Heart left ventricle (tissue), 16 donors: ENCODE measurements around the gene KCNN3. TPM values are rescaled to one million over a fixed set of nuclear protein-coding genes. Genes with fewer than 3 reads are reported as not detected.
A peak's percentile ranks its signal among the peaks of the same experiment; 100 is the strongest.

Source experiments
- ATAC-seq, 4 donors: fragments of 200-7000 bp; cut with Tn5 transposase; one replicate each; pipeline ENCODE4 v1.9.1; 2020 to 2022; ENCODE audit warnings: moderate library complexity in 4 of 4, mild to moderate bottlenecking in 3 of 4, moderate number of reproducible peaks in 1 of 4
- DNase-seq, 5 donors: peaks; one replicate each; pipeline ENCODE4 v3.0.0-alpha.2; 2020
- H3K27ac ChIP-seq, 12 donors: fragments of 200-600 bp; sonication (generic) in 4 of 12; one replicate each; pipeline versions ENCODE4 v1.5.0 to v1.8.0; 2016 to 2022; ENCODE audit warnings: mild to moderate bottlenecking in 2 of 12
- H3K27me3 ChIP-seq, 9 donors: fragments of 200-600 bp; sonication (generic) in 2 of 9; one replicate each; pipeline versions ENCODE4 v1.5.1 to v1.8.0; 2016 to 2022; ENCODE audit warnings: mild to moderate bottlenecking in 3 of 9
- H3K36me3 ChIP-seq, 9 donors: fragments of 200-600 bp; sonication (generic) in 2 of 9; one replicate each; pipeline versions ENCODE4 v1.5.0 to v1.8.0; 2018 to 2022; ENCODE audit warnings: mild to moderate bottlenecking in 2 of 9
- H3K4me1 ChIP-seq, 12 donors: fragments of 200-600 bp; sonication (generic) in 4 of 12; one replicate each; pipeline versions ENCODE4 v1.5.0 to v1.8.0; 2016 to 2022; ENCODE audit warnings: mild to moderate bottlenecking in 3 of 12
- H3K4me3 ChIP-seq, 12 donors: fragments of 200-600 bp; sonication (generic) in 4 of 12; one replicate each; pipeline versions ENCODE4 v1.5.0 to v1.8.0; 2017 to 2022; ENCODE audit warnings: mild to moderate bottlenecking in 9 of 12, moderate library complexity in 4 of 12
- H3K9me3 ChIP-seq, 12 donors: fragments of 200-600 bp; sonication (generic) in 4 of 12; one replicate each; pipeline versions ENCODE4 v1.5.0 to v1.8.0; 2016 to 2022; ENCODE audit warnings: mild to moderate bottlenecking in 1 of 12
- CTCF ChIP-seq, 12 donors: fragments of 200-600 bp; sonication (generic) in 4 of 12; IDR thresholded peaks; one replicate each; pipeline versions ENCODE4 v1.5.0 to v1.8.0; 2018 to 2022; ENCODE audit warnings: antibody characterized with exemption in 12 of 12, mild to moderate bottlenecking in 5 of 12
- POLR2A ChIP-seq, 2 donors: fragments of 450-650 bp; IDR thresholded peaks; one replicate each; pipeline ENCODE4 v1.6.1; 2017; ENCODE audit warnings: antibody characterized with exemption in 2 of 2, mild to moderate bottlenecking in 2 of 2, moderate library complexity in 2 of 2
- WGBS, 4 donors: extraction: QIAGEN DNeasy Blood & Tissue Kit in 2 of 4; methylation state at CpG; one replicate each; pipeline versions ENCODE4 v1.1.5 to v1.1.7; 2013 to 2018; 5-methylcytosine and 5-hydroxymethylcytosine counted together
- intact Hi-C, 10 donors: fragments of 100-400 bp; cut with DNase I; formaldehyde crosslinking; loops; one replicate each; pipeline versions ENCODE4 v1.11.1 to v1.14.2; 2022
- polyA plus RNA-seq, 2 donors: library from polyadenylated mRNA; stranded (reverse); fragments of 200-250 nt; gene quantifications; one replicate each; pipeline ENCODE4 v1.2.3, GENCODE V29; 2013
- total RNA-seq, 9 donors: library from RNA; depleted of rRNA in 2 of 9; stranded (reverse); fragments of >200 nt in 2 of 9; fragmentation: NEBNext Ultra II Directional in 3 of 9; extraction: Animal tissue kit (Norgen Biotek cat#: 25700) in 3 of 9; gene quantifications; one replicate each; pipeline versions ENCODE4 v1.1.0 to v1.2.4, GENCODE V29; 2016 to 2023
- donor health status: ischemic (EF 13 %, LVEDD 7.1; RV severe dilation, severe dysfunction).
- donor health status: healthy with polysubstance abuse.
- donor health status: DM: no; HTN: yes; CAD: no.
- donor health status: DM: no; HTN: no; CAD: no.
- donor health status: ischemic (EF 25% LVEDD 6.9; RV normal size, moderate dysfunction).
- donor health status: ischemic (EF 25% LVEDD 5.7; RV mildly dilated, moderate dysfunction).
- donor health status: healthy.
- donor health status: DM: yes; HTN: yes; CAD: no.
- donor health status: ischemic (EF 35%, LVEDD 5.7; RV mildly dilated, moderate dysfunction).
- donor health status: nonischemic (EF 11% LVEDD 7.7; RV severe dilation, severe dysfunction).
- donor health status: DM: yes; HTN: yes; CAD: no.
- donor health status: PGD.
- donor health status: ischemic (EF 29% LVEDD 5.4; RV normal size, mild dysfunction).
- donor health status: nonischemic (EF 23%, LVEDD 6.1; RV moderate dilation, normal function).

KCNN3 gene
- total and polyA plus RNA-seq, 11 donors = 0.42 to 4.6 (median 2.2) TPM

GRCh38 chr1:154865442-154866256 is 4.4 kb downstream of the KCNN3 start:
- 92 to 99% (median 95%) methylated on average over 5 of the region's 5 CpGs for WGBS, 4 donors
- Histone ChIP-seq H3K27ac (no peak overlapping the region), H3K4me1 (peaks cover 4 to 50% (median 38%) of the 10 kb centered on the region in 12 donors), H3K9me3 (no peaks in the 10 kb centered on the region), H3K27me3 (peaks cover 0 to 11% (median 0%) of the 10 kb centered on the region in 9 donors), H3K4me3 (no peak overlapping the region), H3K36me3 (no peaks in the 10 kb centered on the region)
- TF ChIP-seq CTCF (IDR thresholded peaks at IDR 0.05) = no peak
- no peak for TF ChIP-seq POLR2A (IDR thresholded peaks at IDR 0.05)
- DNase-seq (peak in 1 of 5 donors; percentile 16), ATAC-seq (no peak)
- intact Hi-C loops = loop anchor here in 3 of 10 donors (5.0 kb wide), 2 partner anchors 53 to 98 kb away; no protein-coding TSS in a partner anchor

GRCh38 chr1:154864189-154864975 is 5.7 kb downstream of the KCNN3 start:
- Histone ChIP-seq H3K4me1 (peaks cover 3 to 51% (median 30%) of the 10 kb centered on the region in 12 donors), H3K36me3 (no peaks in the 10 kb centered on the region), H3K27ac (peak overlapping the region in 1 of 12 donors; percentile 24), H3K9me3 (no peaks in the 10 kb centered on the region), H3K27me3 (peaks cover 0 to 9% (median 0%) of the 10 kb centered on the region in 9 donors), H3K4me3 (no peak overlapping the region)
- intact Hi-C loops = loop anchor here in 2 of 10 donors (5.0 kb wide), 2 partner anchors 92 to 102 kb away; no protein-coding TSS in a partner anchor
- 90 to 97% (median 95%) methylated on average over 8 of the region's 8 CpGs for WGBS, 4 donors
- DNase-seq (peak in 1 of 5 donors; percentile 17), ATAC-seq (no peak)
- TF ChIP-seq CTCF (IDR thresholded peaks at IDR 0.05) (no peak), POLR2A (IDR thresholded peaks at IDR 0.05) (no peak)

- Histone ChIP-seq H3K4me3 (no peak overlapping the region), H3K4me1 (peaks cover 3 to 46% (median 25%) of the 10 kb centered on the region in 12 donors), H3K27me3 (peaks cover 0 to 4% (median 0%) of the 10 kb centered on the region in 9 donors), H3K36me3 (no peaks in the 10 kb centered on the region), H3K27ac (peak overlapping the region in 1 of 12 donors; percentile 52), H3K9me3 (no peaks in the 10 kb centered on the region)
- intact Hi-C loops = loop anchor here in 2 of 10 donors (5.0 kb wide), 2 partner anchors 91 to 101 kb away; no protein-coding TSS in a partner anchor
- ATAC-seq = peak in 2 of 4 donors; percentile 53 to 65
- 68 to 73% (median 72%) methylated on average over 16 of the region's 16 CpGs for WGBS, 4 donors
- peak in 1 of 5 donors; percentile 48 for DNase-seq
- TF ChIP-seq CTCF (IDR thresholded peaks at IDR 0.05) (peak; percentile 32 to 70 (median 56)), POLR2A (IDR thresholded peaks at IDR 0.05) (no peak)
These were observed 6.5 kb downstream of the KCNN3 start for GRCh38 chr1:154863315-154864174.
